ENCODE data around the gene C4orf54.

Gene C4orf54

DNA sequence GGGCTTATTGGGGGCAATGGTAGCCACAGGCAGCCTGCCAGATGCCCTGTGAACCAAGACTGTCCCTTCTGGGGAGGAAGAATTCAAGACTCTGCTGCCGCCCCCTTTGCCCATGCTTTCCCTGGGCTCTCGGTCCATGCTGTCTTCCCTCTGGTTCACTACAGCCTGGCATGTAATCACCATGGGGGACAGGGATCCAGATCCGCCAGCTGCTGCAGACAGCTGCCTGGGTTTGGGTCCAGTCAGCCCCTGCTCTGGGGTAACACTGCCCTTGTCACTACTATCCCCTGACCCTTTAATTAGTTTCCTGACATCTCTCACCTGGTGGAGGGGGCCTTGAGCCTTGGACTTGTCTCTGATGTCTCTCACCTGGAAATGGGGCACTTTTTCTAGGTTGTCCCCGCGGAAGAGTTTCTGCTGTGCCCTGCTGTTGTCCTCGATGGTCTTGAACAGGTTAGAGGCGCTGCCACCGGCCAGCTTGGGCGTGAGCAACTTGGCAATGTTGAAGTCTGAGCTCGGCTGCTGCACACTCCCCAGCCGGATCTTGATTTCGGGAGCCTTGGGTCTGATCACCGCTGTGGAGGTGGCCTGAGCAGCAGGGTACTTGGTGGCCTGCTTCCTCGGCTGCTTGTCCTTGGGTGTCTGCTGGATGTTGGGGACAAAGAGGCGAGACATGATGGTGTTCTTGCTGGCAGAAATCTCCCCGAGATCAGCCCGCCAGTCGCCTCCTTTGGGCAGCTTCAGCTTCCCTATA is 6.4 kb downstream of the C4orf54 start:
- no peaks in the 10 kb centered on the region for H4K20me1 ChIP-seq (ENCODE audit: insufficient read depth, low read length)

DNA sequence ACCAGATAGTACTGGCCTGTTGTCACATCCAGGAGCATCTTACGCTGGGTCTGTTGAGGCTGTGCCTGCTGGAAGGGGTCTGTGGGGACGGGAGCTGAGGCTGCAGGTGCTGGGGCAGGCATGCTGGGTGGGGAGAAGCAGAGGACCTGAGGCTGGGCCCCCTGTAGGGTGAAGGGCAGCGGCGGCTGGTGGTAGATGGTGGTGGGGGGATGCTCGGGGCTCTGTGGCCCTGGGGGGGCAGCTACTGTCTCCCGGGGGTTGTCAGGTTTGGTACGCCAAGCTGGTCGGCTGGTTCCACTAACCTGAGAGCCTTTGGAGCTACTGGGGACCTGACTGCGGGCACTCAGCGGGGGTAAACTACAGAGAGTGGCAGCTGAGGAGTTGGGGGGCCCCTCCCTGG is 7.8 kb downstream of the C4orf54 start:
- TF ChIP-seq, protein P1, sequence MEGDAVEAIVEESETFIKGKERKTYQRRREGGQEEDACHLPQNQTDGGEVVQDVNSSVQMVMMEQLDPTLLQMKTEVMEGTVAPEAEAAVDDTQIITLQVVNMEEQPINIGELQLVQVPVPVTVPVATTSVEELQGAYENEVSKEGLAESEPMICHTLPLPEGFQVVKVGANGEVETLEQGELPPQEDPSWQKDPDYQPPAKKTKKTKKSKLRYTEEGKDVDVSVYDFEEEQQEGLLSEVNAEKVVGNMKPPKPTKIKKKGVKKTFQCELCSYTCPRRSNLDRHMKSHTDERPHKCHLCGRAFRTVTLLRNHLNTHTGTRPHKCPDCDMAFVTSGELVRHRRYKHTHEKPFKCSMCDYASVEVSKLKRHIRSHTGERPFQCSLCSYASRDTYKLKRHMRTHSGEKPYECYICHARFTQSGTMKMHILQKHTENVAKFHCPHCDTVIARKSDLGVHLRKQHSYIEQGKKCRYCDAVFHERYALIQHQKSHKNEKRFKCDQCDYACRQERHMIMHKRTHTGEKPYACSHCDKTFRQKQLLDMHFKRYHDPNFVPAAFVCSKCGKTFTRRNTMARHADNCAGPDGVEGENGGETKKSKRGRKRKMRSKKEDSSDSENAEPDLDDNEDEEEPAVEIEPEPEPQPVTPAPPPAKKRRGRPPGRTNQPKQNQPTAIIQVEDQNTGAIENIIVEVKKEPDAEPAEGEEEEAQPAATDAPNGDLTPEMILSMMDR (IDR thresholded peaks at IDR 0.05; ENCODE audit: low read length) = no peak
- no peaks in the 10 kb centered on the region for H3K4me1 ChIP-seq (ENCODE audit: low read length)
- no peak overlapping the region for H3K9ac ChIP-seq (ENCODE audit: low read length)
- H3K9me2 ChIP-seq (replicated peaks; ENCODE audit: insufficient read depth, low read length) = no peaks in the 10 kb centered on the region
- no peaks in the 10 kb centered on the region for H3K79me2 ChIP-seq (ENCODE audit: low read length)
- H3K27ac ChIP-seq (ENCODE audit: low read length) = no peak overlapping the region
- no peaks in the 10 kb centered on the region for H3K9me3 ChIP-seq (replicated peaks; ENCODE audit: insufficient read depth, low read length)
- H3F3A ChIP-seq (ENCODE audit: insufficient read depth, low read length) = no peaks in the 10 kb centered on the region
- no peak overlapping the region for H3K4me3 ChIP-seq (ENCODE audit: low read length)
- no peaks in the 10 kb centered on the region for H4K20me1 ChIP-seq (ENCODE audit: insufficient read depth, low read length)
- no peak for DNase-seq
- no peaks in the 10 kb centered on the region for H3K36me3 ChIP-seq (replicated peaks; ENCODE audit: insufficient read depth, low read length)
- no peaks in the 10 kb centered on the region for H3K27me3 ChIP-seq (replicated peaks; ENCODE audit: insufficient read depth, low read length)
- no peak overlapping the region for H2AFZ ChIP-seq (ENCODE audit: low read length)
- no peak overlapping the region for H3K4me2 ChIP-seq (ENCODE audit: low read depth, low read length)

More for the DNA sequence above, 6.4 kb downstream of the C4orf54 start:
- no peak overlapping the region for H3K9ac ChIP-seq (ENCODE audit: low read length)
- H3K79me2 ChIP-seq (ENCODE audit: low read length) = no peaks in the 10 kb centered on the region
- no peaks in the 10 kb centered on the region for H3K9me2 ChIP-seq (replicated peaks; ENCODE audit: insufficient read depth, low read length)
- no peak overlapping the region for H3K4me2 ChIP-seq (ENCODE audit: low read depth, low read length)
- H3K27ac ChIP-seq (ENCODE audit: low read length) = no peak overlapping the region
- H2AFZ ChIP-seq (ENCODE audit: low read length) = no peak overlapping the region
- TF ChIP-seq EZH2phosphoT487 (IDR thresholded peaks at IDR 0.05; ENCODE audit: low read length) = no peak
- TF ChIP-seq EZH2 (optimal IDR thresholded peaks at IDR 0.05; ENCODE audit: low read depth, low read length) = no peak
- TF ChIP-seq, protein P1 (IDR thresholded peaks at IDR 0.05; ENCODE audit: low read length) = no peak
- no peak overlapping the region for H3K4me3 ChIP-seq (ENCODE audit: low read length)
- H3F3A ChIP-seq (ENCODE audit: insufficient read depth, low read length) = no peaks in the 10 kb centered on the region
- no peaks in the 10 kb centered on the region for H3K4me1 ChIP-seq (ENCODE audit: low read length)
- no peaks in the 10 kb centered on the region for H3K36me3 ChIP-seq (replicated peaks; ENCODE audit: insufficient read depth, low read length)
- no peaks in the 10 kb centered on the region for H3K9me3 ChIP-seq (replicated peaks; ENCODE audit: insufficient read depth, low read length)
- no peaks in the 10 kb centered on the region for H3K27me3 ChIP-seq (replicated peaks; ENCODE audit: insufficient read depth, low read length)
- DNase-seq = no peak

DNA sequence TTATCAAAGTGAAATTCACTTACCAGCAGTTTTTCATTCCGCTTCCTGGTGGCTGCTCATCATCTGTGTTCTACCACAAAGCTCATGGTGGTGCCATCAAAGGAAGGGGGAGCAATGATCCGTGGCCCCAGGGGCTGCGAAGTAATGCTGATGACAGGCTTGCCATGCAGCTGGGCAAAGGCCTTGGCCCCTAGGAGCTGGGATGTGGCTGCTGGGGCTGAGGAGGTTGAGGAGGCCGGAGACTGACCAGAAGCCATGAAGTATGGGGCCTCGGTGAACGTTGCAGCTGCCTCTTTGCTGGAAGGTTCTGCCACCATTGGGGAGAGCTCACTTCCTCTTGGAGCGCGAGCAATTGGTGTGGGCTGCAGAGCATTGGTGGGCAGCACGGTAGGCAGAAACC is 8.4 kb downstream of the C4orf54 start:
- H3K27me3 ChIP-seq (replicated peaks; ENCODE audit: insufficient read depth, low read length) = no peaks in the 10 kb centered on the region
- no peaks in the 10 kb centered on the region for H3K9me2 ChIP-seq (replicated peaks; ENCODE audit: insufficient read depth, low read length)
- H3K27ac ChIP-seq (ENCODE audit: low read length) = no peak overlapping the region
- H3K9ac ChIP-seq (ENCODE audit: low read length) = no peak overlapping the region
- H3K4me1 ChIP-seq (ENCODE audit: low read length) = no peaks in the 10 kb centered on the region
- DNase-seq = no peak
- H3K36me3 ChIP-seq (replicated peaks; ENCODE audit: insufficient read depth, low read length) = no peaks in the 10 kb centered on the region
- TF ChIP-seq, protein P1 (IDR thresholded peaks at IDR 0.05; ENCODE audit: low read length) = no peak
- no peaks in the 10 kb centered on the region for H3K79me2 ChIP-seq (ENCODE audit: low read length)
- no peaks in the 10 kb centered on the region for H3F3A ChIP-seq (ENCODE audit: insufficient read depth, low read length)
- H3K4me2 ChIP-seq (ENCODE audit: low read depth, low read length) = no peak overlapping the region
- H4K20me1 ChIP-seq (ENCODE audit: insufficient read depth, low read length) = no peaks in the 10 kb centered on the region
- no peaks in the 10 kb centered on the region for H3K9me3 ChIP-seq (replicated peaks; ENCODE audit: insufficient read depth, low read length)
- no peak overlapping the region for H2AFZ ChIP-seq (ENCODE audit: low read length)
- no peak overlapping the region for H3K4me3 ChIP-seq (ENCODE audit: low read length)

Measured in MM.1S (cell line).